NCI-H69 (cell line): Measurements from ENCODE around the gene NEDD4L.
A peak's percentile ranks its signal among the peaks of the same experiment; 100 is the strongest.

ENCODE experiments used
- DNase-seq: peaks from one replicate; lab custom pipeline; 2025; lab: John Stamatoyannopoulos, UW

The NEDD4L gene

DNA sequence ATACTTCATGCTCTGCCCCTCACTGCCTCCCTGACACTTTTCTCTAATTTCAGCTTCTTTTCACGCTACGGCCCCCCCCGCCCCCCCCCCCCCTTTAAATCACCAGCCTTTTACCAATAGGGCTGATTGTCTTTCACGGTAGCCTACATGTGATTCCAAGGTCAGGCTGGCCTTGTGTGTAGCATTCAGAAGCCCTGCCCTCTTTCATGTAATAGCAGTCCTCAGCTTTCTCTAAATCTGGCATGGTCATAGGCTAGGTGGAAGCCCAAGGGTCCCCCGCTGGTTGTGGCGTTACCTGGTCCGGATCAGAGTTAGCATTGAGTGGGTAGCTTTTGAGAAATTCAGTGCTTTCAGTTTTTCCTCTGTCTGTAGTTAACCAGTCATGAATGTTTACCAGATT, 303.1 kb downstream of the NEDD4L start:
- DNase-seq: no peak

GRCh38 chr18:58348517-58348916, 304.5 kb downstream of the NEDD4L start:
- DNase-seq: no peak

DNA sequence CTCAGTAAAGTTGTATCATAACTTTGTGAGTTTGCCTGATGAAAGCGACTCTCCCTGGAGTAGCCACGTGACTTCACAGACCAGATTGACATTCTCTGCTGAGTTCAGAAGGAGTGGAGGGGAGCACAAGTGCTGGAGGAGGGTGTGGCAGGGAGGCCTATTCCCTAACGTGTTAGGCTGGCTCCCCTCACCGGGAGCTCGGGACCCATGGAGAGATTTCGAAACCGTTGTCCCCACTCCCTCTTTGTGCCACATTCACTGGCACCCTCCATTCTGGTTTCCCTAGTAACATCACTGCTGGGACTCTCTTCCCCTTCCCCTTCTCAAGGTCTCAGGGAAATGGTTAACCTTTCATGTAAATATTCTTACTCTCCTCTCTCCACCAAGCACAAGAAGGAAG, 304.9 kb downstream of the NEDD4L start:
- DNase-seq: no peak

- DNase-seq: peak; percentile 72
Observed at GRCh38 chr18:58349650-58350049, 305.6 kb downstream of the NEDD4L start.

GRCh38 chr18:58350526-58350925, 306.5 kb downstream of the NEDD4L start:
- DNase-seq: no peak

- no peak for DNase-seq
Observed at GRCh38 chr18:58351776-58352175, 307.8 kb downstream of the NEDD4L start.

DNA sequence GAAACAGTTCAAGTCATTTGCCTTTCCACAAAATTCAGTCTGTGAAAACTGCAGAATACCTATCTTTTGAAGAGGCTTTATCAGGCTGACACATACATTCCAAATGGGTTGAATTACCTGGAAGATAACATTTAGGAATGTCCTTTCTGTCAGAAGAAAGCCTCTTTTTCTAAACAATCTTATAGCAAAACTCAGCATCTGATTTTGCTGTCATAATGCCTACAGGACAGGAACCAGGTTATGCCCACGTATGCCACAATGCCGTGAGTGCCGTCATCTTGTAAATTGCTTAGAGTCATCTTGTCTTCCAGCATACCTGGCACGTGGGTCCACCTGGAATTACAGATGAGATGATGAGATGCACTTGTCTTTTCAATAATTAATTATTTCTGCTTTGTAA, 309.6 kb downstream of the NEDD4L start:
- no peak for DNase-seq

DNA sequence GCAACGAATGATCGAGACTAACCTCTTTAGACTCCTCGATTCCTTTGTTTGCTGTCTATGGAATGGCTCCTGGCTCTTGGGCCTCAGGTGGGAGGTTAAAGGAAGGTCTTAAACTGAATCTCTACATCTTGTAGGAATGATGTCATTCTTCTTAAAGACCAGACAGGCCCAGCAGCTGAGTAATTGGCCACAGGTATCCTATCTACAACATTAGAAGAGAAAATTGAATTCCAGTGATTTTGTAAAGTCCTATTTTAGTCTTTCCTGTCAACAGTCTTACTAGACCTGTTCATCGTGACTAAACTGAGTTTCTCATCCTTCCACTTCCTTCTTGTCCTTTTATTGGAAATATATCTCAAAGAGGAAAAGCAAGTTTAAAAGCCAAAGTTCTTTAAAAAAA, 310.0 kb downstream of the NEDD4L start:
- DNase-seq: no peak

DNA sequence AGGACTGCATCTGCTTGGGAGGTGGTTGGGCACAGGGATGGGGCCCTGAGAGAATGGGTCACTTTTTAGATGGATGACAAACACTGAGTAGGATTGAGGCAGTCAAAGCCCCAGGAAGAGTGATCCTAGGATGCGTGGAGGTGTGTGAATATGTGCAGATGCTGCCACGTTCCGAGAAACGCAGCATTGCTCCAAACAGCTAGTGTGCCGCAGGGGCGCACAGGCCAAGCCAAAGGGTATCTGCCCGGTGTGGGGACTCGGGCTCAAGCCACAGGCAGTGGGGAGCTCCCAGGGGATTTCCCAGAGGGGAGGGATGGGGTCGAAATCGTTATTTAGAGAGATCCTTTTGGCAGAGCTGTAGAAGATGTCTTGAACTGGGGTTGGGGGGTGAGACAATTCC, 310.8 kb downstream of the NEDD4L start:
- no peak for DNase-seq

DNA sequence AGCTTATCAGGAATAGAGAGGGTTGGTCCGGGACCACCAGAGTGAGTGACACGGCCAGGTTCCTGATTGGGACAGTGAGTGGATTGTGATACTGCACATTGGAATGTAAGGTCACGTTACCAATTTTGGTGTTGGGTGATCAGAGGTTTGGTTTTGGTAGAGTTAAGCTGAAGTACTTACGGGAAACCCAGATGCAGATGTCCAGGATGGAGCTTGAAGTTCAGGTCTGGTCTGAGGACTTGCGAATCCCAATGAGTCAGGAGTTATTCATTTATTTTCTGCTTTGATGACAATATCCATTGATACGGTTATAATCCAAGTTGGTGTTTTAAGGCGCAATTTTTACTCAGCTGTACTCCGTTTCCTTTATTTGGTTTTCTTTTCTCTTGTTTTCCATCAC, 311.2 kb downstream of the NEDD4L start:
- DNase-seq: no peak

GRCh38 chr18:58359218-58359617, 315.2 kb downstream of the NEDD4L start:
- DNase-seq: no peak

GRCh38 chr18:58359620-58360019, 315.6 kb downstream of the NEDD4L start:
- no peak for DNase-seq

DNA sequence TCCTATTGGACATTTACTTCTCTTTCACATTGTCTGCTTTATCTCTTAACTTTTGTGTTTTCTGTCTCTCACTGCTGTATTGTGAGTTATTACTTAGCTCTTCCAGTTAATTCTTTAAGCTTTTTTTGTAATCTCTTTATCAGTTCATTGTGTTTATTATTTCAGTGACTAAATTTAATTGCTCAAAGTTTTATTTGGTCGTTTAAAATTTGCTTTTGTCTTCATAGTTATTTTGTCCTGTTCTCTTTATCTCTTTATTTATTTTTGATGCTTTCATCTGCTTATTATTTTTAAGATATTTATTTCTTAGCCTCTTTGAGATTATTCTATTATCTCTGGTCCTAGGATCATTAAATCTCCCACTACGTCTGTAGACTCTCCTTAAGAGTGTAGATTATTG, 316.3 kb downstream of the NEDD4L start:
- no peak for DNase-seq

DNA sequence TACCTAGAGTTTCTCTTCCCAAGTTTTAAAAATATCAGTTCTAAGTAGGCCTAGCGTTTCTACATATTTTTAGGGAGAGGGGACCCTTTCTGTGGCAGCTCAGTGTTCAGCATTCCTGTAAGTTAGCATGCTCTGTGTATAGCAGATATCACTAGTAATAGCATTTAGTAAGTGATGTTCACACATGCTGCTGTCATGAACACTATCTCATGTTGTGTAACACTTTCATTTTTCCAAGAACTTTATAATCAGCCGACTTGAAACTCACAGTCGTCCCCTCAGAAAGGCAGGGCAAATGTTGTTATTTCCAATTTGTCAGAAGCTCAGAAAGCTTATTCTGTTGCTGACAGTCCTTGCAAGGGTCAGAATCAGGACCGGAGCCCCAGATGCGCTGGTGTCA, 317.2 kb downstream of the NEDD4L start:
- DNase-seq: no peak

DNA sequence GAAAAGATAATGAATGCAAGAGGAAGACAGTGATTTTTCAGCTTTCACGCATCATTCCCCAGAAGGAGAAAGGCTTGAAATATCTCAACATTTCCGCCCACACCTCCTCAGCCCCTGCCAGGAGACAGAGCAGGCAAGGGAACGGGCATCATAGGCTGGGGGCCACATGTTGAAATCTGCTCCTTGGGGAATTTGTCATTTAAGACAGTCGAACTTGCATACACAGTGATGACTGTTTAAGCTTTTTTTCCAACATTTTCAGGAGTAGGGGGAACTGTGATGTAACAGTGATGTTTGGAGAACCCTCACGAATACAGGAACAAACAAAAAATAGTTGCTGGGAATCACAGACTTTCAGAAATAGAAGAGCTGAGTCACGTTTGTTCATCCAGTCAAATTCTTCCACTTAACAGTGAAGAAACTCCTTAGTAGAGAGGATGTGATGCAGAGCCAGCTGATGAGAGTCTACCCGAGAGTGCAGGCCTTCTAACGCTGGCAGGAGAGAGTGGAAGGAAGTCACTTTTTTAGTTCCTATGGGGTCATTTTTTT, 318.1 kb downstream of the NEDD4L start:
- DNase-seq: no peak

DNA sequence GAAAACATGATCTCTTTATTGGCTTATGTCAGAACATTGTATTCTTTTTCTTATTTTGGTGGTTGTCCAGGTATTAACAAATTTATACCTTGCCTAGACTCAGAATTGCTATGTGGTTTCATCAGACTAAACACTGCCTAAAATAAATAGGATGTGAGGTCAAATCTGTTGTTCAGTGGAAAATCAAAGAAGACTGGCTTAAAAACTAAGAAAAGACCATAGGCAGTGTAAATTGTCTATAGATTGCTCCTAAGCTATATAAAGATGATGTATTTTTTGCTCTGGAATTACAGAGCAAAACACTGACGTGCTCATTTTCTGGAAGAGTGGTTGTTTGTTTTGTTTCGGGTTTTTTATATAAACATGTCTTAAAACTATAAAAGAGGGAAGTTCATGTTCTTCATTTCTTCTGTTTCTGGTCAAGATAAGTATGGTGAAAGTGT, 318.8 kb downstream of the NEDD4L start:
- DNase-seq: no peak

DNA sequence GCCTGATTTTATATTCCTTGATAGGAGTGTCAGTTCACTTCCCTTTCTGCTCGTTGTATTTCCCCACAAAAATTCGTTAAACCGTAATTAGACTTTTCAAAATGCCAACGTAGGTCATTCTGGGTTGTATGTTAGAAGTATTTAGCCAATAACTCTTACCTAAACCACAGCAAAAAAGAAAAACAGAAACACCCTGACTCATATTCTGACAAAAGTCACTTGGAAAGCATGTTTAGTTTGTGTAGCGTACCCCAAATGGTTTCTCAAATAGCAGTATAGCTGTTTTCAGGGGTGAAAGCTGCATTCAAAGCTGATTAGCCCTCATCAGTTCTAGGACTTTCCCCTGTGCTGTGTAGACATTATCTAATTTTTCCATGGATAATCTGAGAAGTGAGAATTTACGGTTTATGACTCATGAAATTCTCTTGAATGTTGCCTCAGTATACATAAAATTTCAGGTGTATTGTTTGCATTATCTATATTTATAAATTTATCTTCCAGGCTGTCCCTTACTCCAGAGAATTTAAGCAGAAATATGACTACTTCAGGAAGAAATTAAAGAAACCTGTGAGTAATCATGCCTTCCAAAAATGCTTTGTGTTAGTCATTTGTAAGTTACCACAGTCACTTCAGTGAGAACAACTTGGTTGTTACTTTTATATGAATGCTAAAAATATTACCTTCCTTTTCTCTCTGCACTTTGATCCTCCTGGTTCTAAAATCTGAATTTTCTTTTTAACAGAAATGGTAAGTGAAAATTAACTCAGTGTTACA, 319.9 kb downstream of the NEDD4L start:
- DNase-seq: no peak

- no peak for DNase-seq
Observed at GRCh38 chr18:58364876-58365528, 321.0 kb downstream of the NEDD4L start.

DNA sequence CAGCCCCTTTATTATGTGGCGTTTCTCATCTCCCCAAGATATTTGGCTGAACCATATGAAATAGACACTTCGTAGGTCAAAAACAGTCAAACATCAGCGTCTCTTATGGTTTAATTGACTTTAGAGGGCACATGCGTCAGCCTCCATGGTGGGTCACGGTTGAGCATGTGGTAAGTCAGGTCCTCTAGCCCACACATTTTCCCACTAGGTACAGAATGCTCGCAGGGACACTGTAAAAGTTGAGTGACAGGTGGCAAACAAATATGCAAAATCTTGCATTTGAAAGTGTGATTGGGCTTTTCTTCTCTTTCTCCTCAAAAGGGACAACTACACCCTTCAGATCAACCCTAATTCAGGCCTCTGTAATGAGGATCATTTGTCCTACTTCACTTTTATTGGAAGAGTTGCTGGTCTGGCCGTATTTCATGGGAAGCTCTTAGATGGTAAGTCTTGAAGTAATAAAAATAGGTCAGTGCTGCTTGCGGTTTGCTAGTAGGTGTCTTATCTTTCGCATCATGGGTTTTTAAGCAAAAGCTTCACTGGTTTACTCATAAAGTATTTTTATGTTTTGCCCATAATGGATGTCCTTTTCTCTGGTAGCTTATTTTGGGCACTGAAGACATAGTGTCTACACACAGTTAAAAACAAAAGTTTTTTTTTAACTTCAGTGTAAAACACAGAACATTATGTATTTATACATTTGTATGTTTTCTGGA, 323.6 kb downstream of the NEDD4L start:
- no peak for DNase-seq

GRCh38 chr18:58369616-58370015, 325.6 kb downstream of the NEDD4L start:
- DNase-seq: no peak

- no peak for DNase-seq
Observed at GRCh38 chr18:58370038-58370580, 326.1 kb downstream of the NEDD4L start.

GRCh38 chr18:58370612-58371011, 326.6 kb downstream of the NEDD4L start:
- DNase-seq: no peak

DNA sequence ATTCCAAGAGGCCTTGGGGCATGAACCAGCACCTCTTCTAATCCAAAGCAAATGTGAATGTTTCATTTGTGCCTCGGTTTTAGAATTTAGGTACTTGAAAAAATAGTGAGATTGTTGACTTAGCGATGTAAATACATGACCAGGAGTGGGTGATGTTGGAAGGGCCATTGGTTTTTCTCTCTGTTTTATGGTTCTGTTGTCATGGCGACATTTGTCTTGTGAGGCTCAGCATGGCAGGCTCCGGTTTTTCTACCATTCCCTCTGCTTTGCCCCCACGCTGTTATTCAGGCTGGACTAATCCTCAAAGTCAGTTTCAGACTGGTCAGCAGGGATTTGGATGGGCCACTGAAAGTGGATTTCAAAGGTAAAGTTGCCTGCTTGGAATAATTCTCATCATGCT, 329.5 kb downstream of the NEDD4L start:
- no peak for DNase-seq
